Caki2 (cell line): ENCODE results near the gene S1PR3. TPM values are rescaled to one million over a fixed set of nuclear protein-coding genes. Genes with fewer than 3 reads are reported as not detected.
A peak's percentile ranks its signal among the peaks of the same experiment; 100 is the strongest.

Experiments used
- DNase-seq: peaks from one replicate; pipeline ENCODE4 v3.0.0-alpha.2; 2015; ENCODE audit warnings: low read depth
- in situ Hi-C: cut with HindIII; loops from 2 replicates; pipeline ENCODE4 v1.10.0; 2016; ENCODE audit warnings: low sequenced_read_pairs, low pct_unique_long_range_greater_than_20kb, mixed read lengths
- total RNA-seq: library from RNA; depleted of rRNA; stranded (reverse); fragments of >200 nt; shearing (Covaris generic); gene quantifications from 2 replicates; pipeline ENCODE4 v1.2.3, GENCODE V29; 2014; ENCODE audit warnings: low replicate concordance

The S1PR3 gene
- total RNA-seq, 1 experiment from 2014 or later: 15.2 TPM

GRCh38 chr9:89000973-89001916, 10.0 kb downstream of the S1PR3 start:
- in situ Hi-C loops: no loop called here
- DNase-seq: peak; percentile 31

DNA sequence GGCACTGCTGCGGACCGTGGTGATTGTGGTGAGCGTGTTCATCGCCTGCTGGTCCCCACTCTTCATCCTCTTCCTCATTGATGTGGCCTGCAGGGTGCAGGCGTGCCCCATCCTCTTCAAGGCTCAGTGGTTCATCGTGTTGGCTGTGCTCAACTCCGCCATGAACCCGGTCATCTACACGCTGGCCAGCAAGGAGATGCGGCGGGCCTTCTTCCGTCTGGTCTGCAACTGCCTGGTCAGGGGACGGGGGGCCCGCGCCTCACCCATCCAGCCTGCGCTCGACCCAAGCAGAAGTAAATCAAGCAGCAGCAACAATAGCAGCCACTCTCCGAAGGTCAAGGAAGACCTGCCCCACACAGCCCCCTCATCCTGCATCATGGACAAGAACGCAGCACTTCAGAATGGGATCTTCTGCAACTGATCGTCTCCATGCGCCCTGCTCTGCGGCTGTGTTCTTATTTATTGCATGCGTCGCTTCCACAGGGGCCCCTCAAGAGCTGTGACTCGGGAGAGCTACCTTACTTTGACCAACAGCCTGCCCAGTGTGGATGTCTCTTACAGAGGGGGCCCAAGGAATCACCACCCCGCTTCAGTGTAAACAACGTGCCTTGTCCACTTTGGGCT, 10.8 kb downstream of the S1PR3 start:
- no peak for DNase-seq
- in situ Hi-C loops: no loop called here

- in situ Hi-C loops: no loop called here
- DNase-seq: no peak
These were observed 11.7 kb downstream of the S1PR3 start for GRCh38 chr9:89002987-89003386.

DNA sequence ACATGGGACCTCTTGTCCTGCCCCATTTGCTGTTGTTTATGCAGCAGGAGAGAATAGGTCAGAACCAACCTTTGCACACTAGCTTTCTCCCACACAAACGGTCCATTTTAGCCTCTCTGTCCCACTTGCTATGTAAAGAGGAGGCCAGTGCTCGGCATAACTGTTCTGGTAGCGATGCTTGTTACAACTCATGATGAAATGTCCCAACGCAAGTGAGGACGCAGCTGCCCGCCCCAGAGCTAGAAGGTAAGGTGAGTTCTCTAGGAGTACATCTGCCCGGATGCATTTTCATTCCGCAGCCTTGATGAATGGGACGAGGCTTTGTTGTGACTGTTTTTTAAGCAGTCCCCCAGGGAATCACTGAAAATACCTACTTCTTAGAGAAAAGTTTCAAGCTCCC, 14.1 kb downstream of the S1PR3 start:
- in situ Hi-C loops: no loop called here
- no peak for DNase-seq

GRCh38 chr9:89006267-89006666, 15.0 kb downstream of the S1PR3 start:
- no peak for DNase-seq
- in situ Hi-C loops: no loop called here

DNA sequence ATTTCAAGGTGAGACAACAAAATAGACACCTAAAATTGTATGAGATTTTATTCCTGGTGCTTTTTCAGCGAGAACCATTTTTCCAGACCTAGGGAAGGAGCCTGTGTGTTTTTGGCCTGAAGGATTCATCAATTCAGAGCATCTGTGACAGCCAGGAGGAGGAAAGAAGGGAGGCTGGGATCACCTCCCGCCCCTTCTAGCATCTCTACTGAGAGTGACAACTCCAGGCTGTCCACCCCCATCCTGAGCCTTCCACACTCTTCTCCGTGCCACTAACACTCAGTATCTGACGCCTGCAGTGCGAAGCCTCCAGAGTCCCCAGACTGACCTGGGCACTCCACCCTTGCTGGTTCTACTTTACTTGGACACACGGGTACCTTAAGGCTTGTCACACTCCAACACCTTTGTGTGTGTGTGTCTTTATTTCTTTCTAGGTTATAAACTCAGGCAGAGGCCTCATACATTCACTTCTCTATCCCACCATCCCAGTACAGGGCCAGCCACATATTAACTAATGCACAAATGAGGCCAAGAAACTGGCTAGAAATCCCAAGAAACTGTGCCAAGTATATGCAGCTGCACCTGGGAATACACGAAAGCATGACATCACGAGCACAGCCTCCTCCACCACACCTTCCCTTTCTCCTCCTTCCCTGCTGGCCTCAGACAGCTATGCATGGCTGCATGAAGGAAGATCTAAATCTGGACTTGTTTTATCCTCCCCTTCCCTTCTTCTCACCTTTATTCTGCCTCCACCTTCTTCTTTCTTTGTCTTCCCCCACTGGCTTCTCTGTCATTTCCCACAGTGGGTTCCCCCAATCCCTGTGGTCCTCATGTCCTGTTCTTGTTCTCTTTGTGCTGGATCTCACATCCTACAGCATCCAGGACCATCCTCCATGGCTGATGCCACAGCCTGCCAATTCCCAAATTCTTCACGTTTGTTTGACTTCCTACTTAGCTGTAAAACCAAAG, 16.0 kb downstream of the S1PR3 start:
- in situ Hi-C loops: no loop called here
- no peak for DNase-seq

DNA sequence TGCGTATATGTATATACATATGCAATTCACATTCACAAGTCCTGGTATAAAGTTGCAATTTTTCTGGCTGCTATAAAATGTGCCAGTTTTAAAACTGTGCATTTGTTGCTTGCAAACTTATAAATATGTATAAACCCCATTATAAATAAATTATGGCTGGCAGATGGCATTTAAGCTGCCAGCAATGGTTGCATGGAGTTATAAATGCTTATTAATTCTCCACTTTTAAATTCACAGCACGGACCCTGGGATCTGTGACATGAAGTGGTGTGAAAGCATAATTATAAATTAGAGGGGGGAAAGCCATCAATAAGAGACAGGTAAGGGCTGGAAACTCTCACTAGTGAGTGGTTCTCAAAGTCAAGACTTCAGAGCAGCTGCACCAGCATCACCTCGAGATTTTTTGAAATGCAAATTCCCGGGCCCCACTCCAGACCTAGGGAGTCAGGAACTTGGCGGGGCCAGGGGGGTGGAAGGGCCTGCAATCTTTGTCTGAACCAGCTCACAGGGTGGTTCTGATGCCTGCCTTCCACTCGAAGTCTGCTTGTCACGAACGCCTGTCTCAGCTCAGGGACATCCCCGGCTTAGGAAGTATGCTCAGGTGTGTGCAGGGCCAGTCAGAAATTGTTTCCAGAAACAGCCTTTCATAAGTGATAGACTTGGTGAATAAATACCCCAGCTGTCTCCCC, 16.9 kb downstream of the S1PR3 start:
- in situ Hi-C loops: no loop called here
- DNase-seq: no peak

GRCh38 chr9:89008744-89009545, 17.7 kb downstream of the S1PR3 start:
- DNase-seq: no peak
- in situ Hi-C loops: no loop called here

GRCh38 chr9:89009546-89009840, 18.2 kb downstream of the S1PR3 start:
- in situ Hi-C loops: no loop called here
- no peak for DNase-seq

- in situ Hi-C loops: no loop called here
- DNase-seq: no peak
These were observed 18.8 kb downstream of the S1PR3 start for GRCh38 chr9:89010056-89010455.

- no peak for DNase-seq
- in situ Hi-C loops: no loop called here
These were observed 19.4 kb downstream of the S1PR3 start for GRCh38 chr9:89010526-89011111.

GRCh38 chr9:89011683-89012082, 20.4 kb downstream of the S1PR3 start:
- in situ Hi-C loops: no loop called here
- DNase-seq: no peak

- DNase-seq: no peak
- in situ Hi-C loops: no loop called here
These were observed 21.2 kb downstream of the S1PR3 start for GRCh38 chr9:89012294-89013042.

GRCh38 chr9:89013660-89014059, 22.4 kb downstream of the S1PR3 start:
- no peak for DNase-seq
- in situ Hi-C loops: no loop called here

DNA sequence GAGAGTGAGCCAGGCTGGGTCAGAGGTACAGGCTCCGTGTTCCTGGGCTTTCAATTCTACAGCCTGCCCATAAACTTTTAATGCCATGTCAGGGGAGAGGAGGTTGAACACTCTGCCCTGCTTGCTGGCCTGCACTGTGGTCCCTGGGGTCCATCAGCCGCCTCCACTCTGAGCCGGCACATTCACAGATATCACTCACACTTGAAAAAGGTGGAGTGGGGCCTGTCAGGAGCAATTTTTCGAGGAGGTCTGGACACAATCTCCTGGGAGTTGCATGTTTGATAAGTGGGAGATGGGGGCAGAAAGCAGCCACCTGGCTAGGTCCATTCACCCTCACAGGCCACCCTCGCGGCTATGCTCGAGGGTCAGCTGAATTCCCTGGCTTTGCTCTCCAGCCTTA, 22.9 kb downstream of the S1PR3 start:
- in situ Hi-C loops: no loop called here
- no peak for DNase-seq

- in situ Hi-C loops: no loop called here
These were observed 24.1 kb downstream of the S1PR3 start for GRCh38 chr9:89015336-89015735.

DNA sequence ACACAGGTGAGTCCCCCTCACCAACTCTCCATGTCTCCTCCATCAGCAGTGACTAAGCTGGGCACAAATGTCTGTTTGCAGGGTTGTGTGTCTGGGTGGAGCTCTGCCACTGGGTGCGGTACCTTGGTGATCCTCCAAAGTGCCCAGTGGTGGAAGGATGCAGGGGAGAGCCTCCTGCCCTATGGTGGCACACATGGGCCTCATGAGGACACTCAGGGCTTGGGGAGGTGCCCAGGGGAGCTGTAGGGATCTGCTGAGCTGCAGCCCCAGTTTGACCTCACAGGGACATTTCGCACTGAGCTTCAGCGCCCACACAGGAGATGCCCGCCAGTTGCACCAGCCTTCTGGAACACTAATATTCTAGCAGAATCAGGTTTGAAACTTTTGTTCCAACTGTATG, 29.5 kb downstream of the S1PR3 start:
- no peak for DNase-seq

More at GRCh38 chr9:89015336-89015735, 24.1 kb downstream of the S1PR3 start:
- no peak for DNase-seq

More for the DNA sequence above, 29.5 kb downstream of the S1PR3 start:
- in situ Hi-C loops: no loop called here
